ENCODE data around the gene TMEM117.
"Not testable (repeated sequence)": the region's sequence is repeated elsewhere in the genome, so short reads cannot be mapped to it uniquely, and the experiment has no call there.

TMEM117 gene

DNA sequence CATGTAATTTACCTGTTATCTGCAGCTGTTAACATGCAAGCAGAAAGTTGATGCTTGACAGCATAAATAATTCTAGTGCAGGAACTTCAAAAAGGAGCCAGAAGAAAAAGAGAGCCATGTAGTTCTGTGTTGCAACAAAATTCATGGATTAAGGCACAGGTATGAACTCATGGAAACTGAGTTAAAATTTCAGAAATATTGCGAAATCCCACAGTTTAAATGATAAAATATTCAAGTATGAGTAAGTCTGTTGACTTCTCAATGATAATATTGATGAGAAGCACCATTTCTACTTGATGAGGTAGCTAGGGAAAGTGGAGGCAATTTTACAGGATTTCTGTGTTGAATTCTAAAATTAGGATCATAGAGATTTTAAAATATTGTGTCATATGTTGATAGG lies 290.9 kb downstream of the TMEM117 start:
- DNase-seq: no peak

GRCh38 chr12:44127966-44128710 lies 292.3 kb downstream of the TMEM117 start:
- no peak for DNase-seq

DNA sequence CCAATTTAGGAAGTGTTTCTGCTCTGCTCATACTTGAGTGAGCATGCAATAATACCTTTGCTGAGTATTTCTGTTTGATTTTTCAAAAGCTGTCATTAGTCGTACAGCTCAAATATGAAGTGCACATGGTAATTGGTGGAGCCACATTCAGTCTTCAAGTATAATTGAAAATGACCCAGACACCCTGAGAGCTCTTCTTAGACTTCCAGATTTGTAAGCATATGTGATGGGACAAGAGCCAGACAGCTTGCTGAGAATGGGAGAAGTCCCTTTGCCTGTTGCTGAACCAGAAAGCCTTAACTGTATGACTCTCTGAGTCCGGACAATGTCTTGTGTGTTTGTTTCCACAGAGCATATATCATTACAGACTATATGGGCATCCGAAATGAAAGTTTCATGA lies 307.3 kb downstream of the TMEM117 start:
- no peak for DNase-seq

GRCh38 chr12:44148936-44149335 lies 313.1 kb downstream of the TMEM117 start:
- no peak for DNase-seq

DNA sequence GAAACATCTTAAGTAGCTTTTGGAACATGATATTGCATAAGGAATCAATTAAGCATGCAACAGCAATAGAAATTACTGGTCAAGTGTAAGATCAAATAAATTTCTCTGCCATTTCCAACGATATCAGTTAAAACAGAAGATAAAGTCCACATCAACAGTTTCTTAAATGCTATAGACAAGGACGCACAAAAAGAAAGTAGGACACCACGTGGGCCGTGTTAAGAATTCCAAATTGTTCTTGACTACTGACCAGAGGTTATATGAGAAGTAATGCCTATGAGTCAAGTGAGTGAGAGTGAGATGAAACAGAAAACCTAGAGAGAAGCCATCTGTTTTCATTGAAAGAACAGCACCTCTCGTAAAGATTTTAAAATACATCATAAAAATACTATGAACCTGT lies 318.2 kb downstream of the TMEM117 start:
- DNase-seq: no peak

- no peak for DNase-seq
These were observed 319.5 kb downstream of the TMEM117 start for GRCh38 chr12:44155358-44155757.

- DNase-seq: no peak
These were observed 321.5 kb downstream of the TMEM117 start for GRCh38 chr12:44157359-44157758.

DNA sequence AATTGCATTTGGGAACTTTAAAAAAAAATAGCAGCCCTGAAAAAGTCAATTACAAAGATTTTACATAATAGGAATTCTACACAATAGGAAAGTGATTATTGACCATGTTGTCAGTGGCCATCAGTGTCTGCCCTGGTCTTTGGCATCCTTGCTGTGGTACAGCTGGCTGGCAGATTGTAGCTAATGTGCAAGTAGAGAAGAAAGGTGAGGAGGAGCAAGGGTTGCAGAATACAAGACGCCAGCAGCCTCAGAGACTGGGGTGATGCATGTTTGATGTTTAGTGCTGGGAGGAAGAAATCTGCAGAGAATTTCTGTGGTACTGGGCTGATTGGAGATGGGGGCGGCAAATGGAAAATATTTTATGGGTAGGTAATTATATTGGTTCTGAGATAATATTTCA lies 322.9 kb downstream of the TMEM117 start:
- no peak for DNase-seq

- peak; percentile 12 for DNase-seq
These were observed 323.3 kb downstream of the TMEM117 start for GRCh38 chr12:44159216-44159615.

- no peak for DNase-seq
These were observed 324.0 kb downstream of the TMEM117 start for GRCh38 chr12:44159862-44160261.

DNA sequence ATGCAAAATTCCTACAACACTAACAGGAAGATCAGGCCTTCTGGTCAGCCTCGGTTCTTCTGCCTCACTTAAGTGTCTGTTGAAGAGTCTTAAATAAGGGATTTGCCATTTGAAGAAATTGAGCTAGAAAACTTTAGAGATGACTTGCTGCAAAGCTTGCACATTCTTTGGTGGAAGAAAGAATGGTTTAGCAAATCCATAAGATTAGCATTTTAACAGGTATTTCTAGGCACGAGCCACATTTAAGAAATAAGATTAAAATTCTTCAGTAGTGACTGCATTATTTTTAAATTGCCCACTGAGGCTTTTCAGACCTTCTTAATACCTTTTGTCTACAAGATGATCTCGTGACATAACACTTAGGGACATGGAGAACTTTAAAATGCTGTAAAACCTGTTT lies 327.1 kb downstream of the TMEM117 start:
- DNase-seq: no peak

GRCh38 chr12:44174053-44174452 lies 338.2 kb downstream of the TMEM117 start:
- no peak for DNase-seq

DNA sequence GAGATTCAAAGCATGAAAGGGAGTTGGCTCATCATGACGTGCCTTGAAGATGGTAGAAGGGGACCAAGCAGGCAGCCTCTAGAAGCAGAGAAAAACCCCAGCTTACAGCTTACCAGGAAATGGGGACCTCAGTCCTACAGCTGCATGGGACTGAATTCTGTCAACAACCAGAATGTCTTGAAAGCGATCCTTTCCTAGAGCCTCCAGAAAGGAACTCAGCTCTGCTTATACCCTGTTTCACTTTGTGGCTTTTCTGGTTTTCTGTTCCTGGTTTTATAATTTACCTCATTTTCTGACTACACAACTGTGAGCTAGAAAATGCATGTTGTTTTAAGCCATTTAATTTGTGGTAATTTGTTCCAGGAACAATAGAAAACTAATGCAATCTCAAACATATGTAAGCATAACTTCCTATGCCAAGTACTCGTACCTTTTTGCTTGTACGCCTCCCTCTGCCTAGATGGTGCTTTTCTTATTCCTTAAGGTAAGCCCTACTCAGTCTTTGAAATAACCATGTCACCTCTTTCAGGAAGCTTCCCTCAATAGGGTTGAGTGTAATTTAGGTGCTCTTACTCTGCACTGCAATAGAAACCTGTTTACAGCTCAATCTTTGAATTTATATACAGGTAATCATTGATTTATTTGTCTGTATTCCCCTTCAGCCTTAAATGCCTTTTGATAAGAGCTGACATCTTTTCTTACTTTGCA lies 348.8 kb downstream of the TMEM117 start:
- no peak for DNase-seq

DNA sequence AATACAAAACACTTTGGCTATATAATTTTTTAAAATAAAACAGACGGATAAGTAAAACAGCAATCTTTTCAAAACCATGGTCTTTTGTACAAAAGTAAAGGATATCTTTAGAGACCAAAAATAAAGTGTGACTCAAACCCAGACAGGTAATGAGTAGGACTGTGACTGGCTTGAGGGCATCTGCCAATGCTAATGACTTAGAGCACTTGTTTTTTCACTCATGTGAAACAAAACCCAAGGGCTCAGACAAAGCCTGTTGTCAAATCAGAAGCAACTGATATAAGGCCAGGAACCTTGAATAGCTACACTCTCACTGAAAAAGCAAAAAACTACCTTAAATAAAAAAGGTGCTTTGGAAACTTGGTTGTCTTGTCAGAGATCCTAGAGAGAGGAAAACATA lies 357.4 kb downstream of the TMEM117 start:
- no peak for DNase-seq

- DNase-seq: not testable (repeated sequence)
These were observed 359.8 kb downstream of the TMEM117 start for GRCh38 chr12:44195719-44196118.

DNA sequence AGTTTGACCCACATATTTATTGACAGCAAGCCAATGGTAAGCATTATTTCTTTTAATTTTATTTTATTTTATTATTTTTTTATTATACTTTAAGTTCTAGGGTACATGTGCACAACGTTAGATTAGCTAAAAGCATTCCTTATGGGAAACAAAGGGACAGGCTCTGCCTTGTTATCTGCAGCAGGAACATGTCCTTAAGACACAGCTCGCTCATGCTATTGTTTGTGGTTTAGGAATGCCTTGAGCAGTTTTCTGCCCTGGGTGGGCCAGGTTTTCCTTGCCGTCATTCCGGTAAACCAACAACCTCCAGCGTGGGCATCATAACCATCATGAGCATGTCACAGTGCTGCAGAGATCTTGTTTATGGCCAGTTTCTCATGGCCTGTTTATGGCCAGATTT lies 370.2 kb downstream of the TMEM117 start:
- DNase-seq: no peak

DNA sequence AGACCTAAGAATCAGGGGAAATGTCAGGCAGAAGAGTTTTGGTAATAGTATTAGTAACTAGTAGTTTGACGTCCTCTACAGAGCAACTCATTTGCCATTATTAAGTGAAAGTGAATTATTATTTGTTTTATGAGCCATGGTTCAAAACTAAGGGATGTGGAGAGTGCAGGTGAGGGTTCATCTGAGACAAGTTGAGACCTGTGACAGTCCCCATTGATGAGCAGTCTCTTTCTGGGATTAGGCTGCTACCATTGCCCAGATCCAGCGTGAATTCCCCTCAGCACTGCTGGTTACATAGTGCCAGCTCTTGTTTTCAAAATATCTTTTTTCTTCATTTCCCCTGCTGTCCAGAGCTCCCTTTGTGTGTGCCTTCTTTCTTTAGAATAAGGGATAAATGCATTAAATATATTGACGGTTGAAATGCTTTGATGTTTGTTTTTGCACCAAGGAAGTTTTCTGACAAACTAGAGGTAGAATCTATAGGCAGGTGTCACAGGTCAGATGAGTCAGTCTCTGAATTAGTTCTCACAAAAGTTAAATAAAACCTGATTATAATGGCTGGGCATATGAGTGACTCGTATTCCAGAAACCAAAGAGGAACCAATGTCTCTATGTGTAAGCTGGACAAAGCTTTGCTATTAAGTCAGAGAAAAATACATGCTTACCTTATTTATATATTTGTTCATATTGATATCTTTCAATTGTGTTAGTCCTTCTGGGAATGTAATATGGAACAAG lies 381.4 kb downstream of the TMEM117 start:
- no peak for DNase-seq

GRCh38 chr12:44223736-44224135 lies 387.9 kb downstream of the TMEM117 start:
- DNase-seq: no peak

DNA sequence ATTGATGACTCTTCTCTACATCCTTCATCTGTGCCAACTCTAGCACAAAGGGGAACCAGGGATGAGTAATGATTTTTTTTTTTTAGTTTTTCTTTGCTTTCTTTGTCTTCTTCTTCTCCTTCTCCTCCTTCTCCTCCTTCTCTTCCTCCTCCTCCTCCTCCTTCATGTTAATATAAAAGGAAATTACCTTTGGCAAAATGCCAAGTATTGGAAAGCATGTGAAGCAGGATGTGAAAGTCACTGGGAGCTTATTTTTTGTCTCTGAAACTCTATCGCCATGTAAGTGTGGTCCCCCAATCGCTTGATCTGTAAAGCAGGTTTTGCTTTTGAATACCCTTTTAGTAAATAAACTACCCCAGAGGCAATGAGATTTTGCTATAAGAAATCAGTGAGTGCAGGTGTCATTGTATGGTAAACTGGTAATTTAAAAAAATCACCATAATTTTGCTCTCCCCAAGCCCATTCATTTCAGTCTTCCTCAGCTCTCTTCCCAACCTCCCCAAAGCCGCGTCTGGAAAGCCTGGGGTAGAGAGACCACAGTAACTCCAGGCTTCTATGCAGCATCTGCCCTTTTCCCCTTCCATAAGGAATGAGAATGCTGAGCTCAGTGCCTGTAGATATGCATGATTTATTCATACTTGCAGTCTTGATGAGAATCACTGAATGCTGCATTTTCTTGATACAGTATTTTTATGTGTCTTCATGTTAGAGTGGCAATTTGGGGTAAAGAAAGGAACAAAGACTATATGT lies 388.7 kb downstream of the TMEM117 start:
- DNase-seq: no peak

DNA sequence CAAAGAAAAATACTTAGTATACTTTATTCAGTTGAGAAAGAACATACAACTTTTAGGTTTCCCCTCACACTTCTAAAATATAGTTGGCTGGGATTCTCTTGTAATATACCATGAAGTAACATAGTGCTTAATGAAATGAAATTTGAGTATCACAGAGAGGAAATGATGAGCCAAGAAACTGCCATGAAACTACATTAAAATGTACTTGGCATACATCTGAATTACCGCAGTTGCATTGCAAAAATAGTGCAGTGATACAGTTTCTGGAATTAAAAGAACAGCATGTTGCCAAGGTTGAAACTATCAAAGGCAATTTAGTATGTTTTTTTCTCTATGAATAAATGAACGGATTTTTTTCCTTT lies 389.2 kb downstream of the TMEM117 start:
- DNase-seq: no peak

GRCh38 chr12:44227616-44228015 lies 391.7 kb downstream of the TMEM117 start:
- DNase-seq: no peak

DNA sequence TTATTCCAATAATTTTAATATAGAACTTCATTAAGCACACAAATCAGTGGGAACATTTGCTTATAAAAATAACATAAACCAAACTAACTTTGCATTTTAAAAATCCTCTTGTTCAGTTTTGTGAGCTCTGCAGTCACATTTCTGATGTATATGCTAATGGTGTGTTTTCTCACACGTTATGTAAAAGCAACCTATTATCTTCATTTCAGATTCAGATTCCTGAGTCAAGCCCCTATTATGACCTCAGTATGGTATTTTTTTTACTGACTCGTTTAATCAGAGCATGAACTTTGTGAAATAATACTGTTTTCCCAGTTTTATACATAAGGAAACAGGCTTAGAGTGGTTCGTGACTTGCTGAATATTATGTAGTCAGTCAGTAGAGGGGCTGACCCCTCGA lies 394.0 kb downstream of the TMEM117 start:
- no peak for DNase-seq

GRCh38 chr12:44235674-44236073 lies 399.8 kb downstream of the TMEM117 start:
- DNase-seq: no peak

Data from NCI-H1694 (cell line).